ELR (cell line): ENCODE data around the gene SF3A1.

Source experiments
- DNase-seq: peaks from one replicate; pipeline ENCODE4 v3.0.0-alpha.2; 2015; ENCODE audit warnings: low read depth

SF3A1 gene

DNA sequence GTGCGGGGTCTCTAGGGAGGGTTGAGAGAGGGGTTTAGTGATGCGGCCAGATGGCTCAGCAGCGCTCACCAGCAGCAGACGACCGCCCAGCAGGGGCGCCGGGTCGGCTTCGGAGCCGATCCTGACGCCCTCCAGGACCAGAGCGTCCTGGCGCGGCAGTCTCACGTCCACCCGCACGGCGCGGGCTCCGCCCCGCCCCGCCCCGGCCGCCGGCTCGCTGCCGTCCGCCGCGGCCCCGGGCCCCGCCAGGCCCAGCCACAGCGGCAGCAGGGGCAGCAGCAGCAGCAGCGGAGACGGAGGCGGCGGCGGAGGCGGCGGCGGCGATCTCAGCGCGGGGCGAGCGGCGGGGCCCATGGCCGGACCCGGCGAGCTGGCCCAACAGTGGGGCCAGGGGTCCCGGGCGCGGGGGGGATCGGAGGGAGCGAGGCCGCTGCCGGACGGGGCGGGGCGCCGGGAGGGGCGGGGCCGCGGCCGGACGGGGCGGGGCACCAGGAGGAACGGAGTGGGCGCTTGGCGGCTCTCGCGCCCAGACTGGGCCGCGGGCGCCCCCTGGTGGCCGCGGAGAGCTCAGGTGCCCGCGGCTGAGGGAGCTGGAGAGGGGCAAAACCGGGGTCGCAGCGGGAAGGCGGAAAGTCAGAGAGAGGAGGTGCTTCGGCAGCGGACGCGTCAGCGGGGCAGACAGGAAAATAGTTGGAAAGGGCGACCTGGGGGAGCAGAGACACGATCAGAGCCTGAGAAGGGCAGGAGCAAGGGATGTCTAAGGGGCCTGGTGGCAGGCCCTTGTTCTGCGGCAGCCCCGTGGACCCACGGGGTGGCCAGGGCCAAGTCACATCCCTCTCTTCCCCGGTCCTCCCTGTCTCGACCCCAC, 30.5 kb upstream of the SF3A1 start, which contains the start of gene RNF215:
TSS of gene RNF215 (minus strand) at position 452 of the 868 bp plus-strand sequence. CDS start at position 354, 98 bp downstream.
- peak; percentile 80 for DNase-seq

- no peak for DNase-seq
Observed at GRCh38 chr22:30386608-30386959, 29.9 kb upstream of the SF3A1 start.

- DNase-seq: no peak
Observed at GRCh38 chr22:30385942-30386341, 29.2 kb upstream of the SF3A1 start.

GRCh38 chr22:30383061-30383460, 26.4 kb upstream of the SF3A1 start:
- DNase-seq: no peak

DNA sequence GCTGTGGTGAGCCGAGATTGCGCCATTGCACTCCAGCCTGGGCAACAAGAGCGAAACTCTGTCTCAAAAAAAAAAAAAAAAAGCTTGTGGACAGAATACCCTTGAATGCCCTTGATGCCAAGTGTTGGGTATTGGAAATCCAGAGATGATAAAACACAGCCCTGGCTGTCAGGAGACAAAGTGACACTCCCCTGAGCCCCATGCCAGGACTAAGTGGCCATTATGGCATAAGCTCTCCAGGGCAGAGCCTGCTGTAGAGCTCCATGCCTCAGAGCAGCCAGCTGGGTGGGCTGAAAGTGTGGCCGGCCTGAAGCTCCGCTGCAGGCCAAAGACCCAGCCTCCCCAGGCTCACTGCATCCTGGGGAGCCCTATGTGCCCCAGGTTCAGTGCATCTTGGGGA, 25.6 kb upstream of the SF3A1 start:
- DNase-seq: no peak

DNA sequence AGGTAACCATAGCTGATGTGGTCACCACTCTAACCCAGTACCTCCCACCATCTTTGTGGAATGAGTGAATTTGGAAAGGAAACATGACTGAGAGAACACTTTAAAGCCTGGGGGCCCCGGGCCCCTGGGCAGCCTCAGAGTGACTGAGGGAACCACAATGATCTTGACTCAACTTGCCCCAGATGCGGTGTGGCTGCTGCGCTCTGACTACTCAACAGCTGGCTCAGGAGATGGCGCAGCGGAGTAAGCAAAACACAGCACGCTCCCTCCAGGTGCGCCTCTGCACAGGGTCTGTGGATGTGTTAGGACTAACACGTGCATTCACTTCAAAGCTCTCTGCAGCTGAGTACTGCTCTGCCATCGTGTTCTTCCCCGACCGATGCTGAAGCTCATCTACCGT, 24.6 kb upstream of the SF3A1 start:
- DNase-seq: no peak

DNA sequence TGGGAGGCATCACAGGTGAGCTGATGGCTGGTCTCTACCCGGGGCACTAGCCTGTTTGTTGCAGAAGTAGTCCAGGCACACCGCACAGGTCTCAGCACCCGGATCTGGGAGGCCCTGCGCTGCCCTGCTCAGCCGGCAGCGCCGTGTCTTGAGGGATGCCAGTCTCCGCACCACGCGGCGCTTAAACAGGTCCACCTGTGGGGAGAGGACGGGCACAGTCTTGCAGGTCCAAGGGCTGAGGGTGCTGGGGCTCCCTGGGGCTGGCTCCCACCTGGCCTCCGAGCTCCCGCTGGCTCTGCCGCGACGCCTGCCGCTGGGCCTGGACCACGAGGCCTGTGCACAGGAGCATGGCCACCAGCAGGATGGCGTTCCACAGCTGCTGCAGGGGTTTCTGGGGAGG, 23.3 kb upstream of the SF3A1 start:
- no peak for DNase-seq

- DNase-seq: no peak
Observed at GRCh38 chr22:30375312-30375849, 18.7 kb upstream of the SF3A1 start.

GRCh38 chr22:30373331-30374325, 16.9 kb upstream of the SF3A1 start:
- no peak for DNase-seq

- no peak for DNase-seq
Observed at GRCh38 chr22:30372915-30373314, 16.2 kb upstream of the SF3A1 start.

DNA sequence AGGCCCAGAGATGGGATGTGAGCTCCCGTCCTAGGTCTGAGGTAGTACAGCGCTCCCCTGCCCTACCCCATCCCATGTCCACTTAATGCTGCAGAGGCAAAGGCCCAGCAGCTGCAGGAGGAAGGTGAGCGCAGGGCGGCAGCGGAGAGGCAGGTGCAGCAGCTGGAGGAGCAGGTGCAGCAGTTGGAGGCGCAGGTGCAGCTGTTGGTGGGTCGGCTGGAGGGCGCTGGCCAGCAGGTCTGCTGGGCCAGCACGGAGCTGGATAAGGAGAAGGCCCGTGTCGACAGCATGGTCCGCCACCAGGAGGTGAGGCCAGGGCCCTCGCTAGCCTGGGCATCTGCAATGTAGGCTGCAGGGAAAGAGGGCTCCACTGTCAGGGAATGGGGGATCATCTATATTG, 15.3 kb upstream of the SF3A1 start:
- DNase-seq: no peak

DNA sequence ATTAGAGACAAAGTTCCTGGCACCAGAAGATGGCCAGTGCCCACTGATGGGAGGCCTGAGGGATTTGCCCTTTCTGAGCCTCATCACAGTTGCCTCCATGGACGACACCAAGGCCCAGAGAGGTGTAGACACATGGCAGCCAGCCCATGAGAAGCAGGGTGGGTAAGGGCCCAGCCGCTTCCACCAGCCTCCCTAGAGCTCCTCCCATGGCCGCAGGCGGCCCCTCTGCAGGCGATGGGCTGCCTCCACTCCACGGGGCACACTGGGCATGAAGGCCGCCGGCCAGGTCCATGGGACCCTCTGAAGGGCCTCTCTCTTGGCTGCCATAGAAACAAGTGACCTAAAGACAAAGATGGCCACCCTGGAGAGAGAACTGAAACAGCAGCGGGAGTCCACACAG, 14.6 kb upstream of the SF3A1 start:
- DNase-seq: no peak

DNA sequence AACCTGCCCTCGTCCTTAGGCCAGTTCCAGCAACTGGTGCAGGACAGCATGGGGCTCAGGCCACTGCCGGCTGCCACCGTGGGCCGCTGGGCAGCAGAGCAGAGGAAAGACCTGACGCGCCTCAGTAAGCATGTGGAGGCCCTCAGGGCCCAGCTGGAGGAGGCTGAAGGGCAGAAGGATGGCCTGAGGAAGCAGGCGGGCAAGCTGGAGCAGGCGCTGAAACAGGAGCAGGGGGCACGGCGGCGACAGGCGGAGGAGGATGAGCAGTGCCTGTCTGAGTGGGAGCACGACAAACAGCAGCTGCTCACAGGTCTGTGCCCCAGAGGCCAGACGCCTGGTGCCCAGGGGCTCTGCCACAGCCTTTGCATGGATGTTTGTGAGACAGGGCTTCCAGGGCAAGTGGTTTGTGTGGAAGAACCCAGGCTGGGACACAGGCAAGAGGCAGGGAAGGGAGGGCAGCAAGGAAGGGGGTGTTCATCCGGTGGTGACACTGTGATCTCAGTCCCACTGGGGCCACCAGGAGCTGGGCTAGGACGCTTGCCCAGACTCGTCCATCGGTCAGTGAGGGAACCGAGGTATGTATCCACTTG, 14.0 kb upstream of the SF3A1 start:
- no peak for DNase-seq

DNA sequence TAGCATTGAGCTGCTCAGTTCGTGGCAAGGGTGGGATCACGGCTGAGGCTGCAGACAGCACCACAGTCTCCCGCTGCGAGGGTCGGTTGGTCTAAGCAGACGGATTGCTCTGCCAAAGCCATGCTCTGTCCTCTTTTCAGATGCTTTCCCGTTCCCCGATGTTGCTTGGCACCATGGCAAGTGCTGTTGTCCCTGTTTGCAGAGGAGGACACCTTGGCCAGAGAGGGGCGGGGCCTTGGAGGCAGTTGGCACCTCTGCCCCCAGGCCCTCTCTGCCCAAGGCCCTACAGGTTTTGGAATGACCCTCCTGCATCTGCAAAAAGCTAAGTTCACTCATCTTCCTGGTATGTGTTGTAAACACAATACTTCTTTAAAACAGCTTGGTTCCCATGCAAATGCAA, 11.7 kb upstream of the SF3A1 start:
- no peak for DNase-seq

DNA sequence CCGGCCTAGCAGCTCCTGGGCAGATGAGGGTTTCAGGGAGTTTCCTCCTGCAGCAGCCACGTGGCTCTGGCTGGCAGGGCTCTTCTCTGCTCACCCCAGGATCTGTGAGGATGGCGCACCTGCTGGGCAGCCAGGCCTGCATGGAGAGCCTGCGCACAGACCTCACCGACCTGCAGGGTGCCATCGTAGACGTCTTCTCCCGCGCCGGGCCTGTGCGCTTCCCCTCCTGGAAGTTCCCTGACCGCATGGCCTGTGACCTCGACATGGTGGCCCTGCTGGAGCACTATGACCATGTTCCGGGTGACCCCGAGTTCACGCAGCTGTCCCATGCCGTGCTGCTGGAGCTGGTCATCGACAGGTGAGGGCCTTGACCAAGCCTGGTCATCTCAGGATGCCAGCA, 9.2 kb upstream of the SF3A1 start:
- no peak for DNase-seq

GRCh38 chr22:30362651-30363281, 6.1 kb upstream of the SF3A1 start:
- peak; percentile 10 for DNase-seq

DNA sequence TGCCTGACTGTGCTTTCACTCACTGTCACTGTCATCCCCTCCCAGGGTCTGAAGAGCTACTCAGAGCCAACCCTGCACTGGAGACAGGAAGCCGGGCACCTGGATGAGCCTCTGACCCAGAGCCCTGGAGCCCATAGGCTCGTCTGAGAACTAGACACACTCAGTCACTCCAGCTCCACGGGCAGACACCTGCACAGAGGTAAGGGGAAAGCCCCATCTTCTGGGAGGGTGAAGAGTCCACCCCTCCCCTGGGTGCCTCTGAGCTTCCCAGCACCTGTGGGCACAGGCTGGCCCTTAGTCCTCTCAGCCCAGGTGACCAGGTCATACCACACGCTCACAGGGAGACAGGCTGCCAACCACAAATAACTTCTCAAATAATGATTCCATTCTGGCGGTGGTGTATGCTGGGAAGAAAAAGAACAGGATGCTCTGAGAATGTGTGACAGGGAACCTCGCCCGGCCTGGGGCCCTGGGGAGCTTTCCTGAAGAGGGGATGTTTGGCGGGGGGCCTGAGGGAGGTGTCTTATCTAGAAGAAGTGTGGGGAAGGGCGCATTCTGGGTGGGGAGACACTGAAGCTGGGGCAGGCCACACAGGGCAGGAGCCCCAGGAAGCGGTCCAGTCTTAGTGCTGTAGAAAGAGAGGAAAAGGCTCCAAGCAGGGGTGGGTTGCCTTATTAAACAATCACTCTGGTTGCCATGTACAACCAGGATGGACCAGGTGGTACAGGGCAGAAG, 5.4 kb upstream of the SF3A1 start:
- DNase-seq: no peak

DNA sequence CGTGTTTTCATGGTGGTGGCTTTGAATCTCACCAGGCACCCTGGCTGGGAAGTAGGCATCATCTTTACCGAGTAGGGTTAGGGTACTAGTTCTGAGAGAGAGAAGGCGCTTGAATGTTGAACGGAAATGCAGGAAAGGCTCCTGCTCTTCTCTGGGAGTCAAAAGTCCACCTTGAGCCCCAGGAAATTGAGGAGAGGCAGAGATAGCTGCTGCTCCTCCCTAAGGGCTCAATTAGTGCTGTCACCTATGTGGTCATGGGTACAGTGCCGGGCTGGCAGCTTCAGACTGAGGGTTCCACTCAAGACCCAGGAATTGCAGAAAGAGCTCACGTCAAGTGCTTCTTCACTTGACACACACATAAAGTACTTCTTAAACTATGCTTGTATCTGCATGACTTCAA, 1.8 kb upstream of the SF3A1 start:
- DNase-seq: no peak

- DNase-seq: no peak
Observed at GRCh38 chr22:30357650-30358215, 1.0 kb upstream of the SF3A1 start.

DNA sequence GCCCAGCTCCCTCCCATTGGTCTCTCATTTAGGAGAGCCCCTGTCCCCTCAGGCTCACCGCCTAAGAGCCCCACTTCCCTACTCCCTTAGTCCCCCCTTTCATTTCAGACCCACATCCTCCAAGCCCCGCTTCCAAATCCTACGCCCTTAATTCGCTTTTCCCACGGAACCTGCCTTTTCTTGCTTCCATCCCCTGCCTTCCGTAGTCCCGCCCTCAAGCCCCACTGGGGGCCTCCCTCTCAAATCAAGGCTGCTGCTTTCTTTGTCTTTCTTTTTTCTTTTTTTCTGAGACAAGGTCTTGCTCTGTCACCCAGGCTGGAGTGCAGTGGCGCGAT, 509 bp upstream of the SF3A1 start:
- no peak for DNase-seq

DNA sequence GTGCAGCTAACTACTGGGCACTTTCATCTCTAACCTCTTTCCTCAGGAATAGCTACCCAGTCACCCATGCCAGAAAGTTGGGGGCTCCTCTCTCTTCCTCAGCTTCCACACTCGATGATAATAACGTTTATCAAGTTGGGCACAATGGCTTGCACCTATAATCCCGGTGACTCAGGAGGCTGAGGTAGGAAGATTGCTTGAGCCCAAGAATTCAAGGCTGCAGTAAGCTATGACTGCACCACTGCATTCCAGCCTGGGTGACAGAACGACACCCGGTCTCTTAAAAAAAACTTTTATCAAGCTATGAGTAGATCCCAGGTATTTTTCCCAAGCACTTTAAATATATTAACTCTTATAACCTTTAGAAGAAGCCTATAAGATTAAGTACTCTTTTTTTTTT, 2.0 kb downstream of the SF3A1 start:
- peak; percentile 34 for DNase-seq
